Peyer's patch (tissue), 4 donors: ENCODE measurements around the gene ARF3. TPM values are rescaled to one million over a fixed set of nuclear protein-coding genes. Genes with fewer than 3 reads are reported as not detected.
A peak's percentile ranks its signal among the peaks of the same experiment; 100 is the strongest.

Source experiments
- DNase-seq, 3 donors: peaks; one replicate each; pipeline ENCODE4 v3.0.0-alpha.2; 2017 to 2019
- H3K27ac ChIP-seq, 4 donors: fragments of 200-600 bp; sonication (generic); one replicate each; pipeline ENCODE4 v1.5.1; 2016 to 2019
- H3K27me3 ChIP-seq, 2 donors: fragments of 200-600 bp; sonication (generic); one replicate each; pipeline ENCODE4 v1.5.1; 2019
- H3K36me3 ChIP-seq, 3 donors: fragments of 200-600 bp; sonication (generic); one replicate each; pipeline ENCODE4 v1.5.1; 2016 to 2019
- H3K4me1 ChIP-seq, 4 donors: fragments of 200-600 bp; sonication (generic); one replicate each; pipeline ENCODE4 v1.5.1; 2016 to 2019
- H3K4me3 ChIP-seq, 4 donors: fragments of 200-600 bp; sonication (generic); 1 replicate in 3 of 4; 2 replicates in 1 of 4; pipeline ENCODE4 v1.5.1; 2016 to 2019; ENCODE audit warnings: mild to moderate bottlenecking in 1 of 4
- H3K9me3 ChIP-seq, 4 donors: fragments of 200-600 bp; sonication (generic); one replicate each; pipeline ENCODE4 v1.5.1; 2016 to 2019; ENCODE audit warnings: mild to moderate bottlenecking in 1 of 4
- POLR2A ChIP-seq, 2 donors: fragments of 450-650 bp; IDR thresholded peaks; one replicate each; pipeline ENCODE4 v1.5.1; 2017; ENCODE audit warnings: antibody characterized with exemption in 2 of 2, mild to moderate bottlenecking in 2 of 2, moderate library complexity in 2 of 2
- total RNA-seq, 4 donors: library from RNA; depleted of rRNA; stranded (reverse); fragments of >200 nt; gene quantifications; one replicate each; pipeline ENCODE4 v1.1.0, GENCODE V29; 2016
- TF ChIP-seq, protein P1 (sequence below), 6 experiments: fragments of 450-650 bp in 4 of 6; fragments of 200-600 bp in 2 of 6; sonication (generic) in 1 of 6; IDR thresholded peaks; one replicate each; pipeline ENCODE4 v1.5.1; 2017 to 2019; ENCODE audit warnings: antibody characterized with exemption in 6 of 6, mild to moderate bottlenecking in 3 of 6, moderate library complexity in 1 of 6

The ARF3 gene
- total RNA-seq, result 100 to 1,000 TPM in 1 of 4 donors, 10 to 100 TPM in 3; 49.3 to 217 (median 63.5) TPM

DNA sequence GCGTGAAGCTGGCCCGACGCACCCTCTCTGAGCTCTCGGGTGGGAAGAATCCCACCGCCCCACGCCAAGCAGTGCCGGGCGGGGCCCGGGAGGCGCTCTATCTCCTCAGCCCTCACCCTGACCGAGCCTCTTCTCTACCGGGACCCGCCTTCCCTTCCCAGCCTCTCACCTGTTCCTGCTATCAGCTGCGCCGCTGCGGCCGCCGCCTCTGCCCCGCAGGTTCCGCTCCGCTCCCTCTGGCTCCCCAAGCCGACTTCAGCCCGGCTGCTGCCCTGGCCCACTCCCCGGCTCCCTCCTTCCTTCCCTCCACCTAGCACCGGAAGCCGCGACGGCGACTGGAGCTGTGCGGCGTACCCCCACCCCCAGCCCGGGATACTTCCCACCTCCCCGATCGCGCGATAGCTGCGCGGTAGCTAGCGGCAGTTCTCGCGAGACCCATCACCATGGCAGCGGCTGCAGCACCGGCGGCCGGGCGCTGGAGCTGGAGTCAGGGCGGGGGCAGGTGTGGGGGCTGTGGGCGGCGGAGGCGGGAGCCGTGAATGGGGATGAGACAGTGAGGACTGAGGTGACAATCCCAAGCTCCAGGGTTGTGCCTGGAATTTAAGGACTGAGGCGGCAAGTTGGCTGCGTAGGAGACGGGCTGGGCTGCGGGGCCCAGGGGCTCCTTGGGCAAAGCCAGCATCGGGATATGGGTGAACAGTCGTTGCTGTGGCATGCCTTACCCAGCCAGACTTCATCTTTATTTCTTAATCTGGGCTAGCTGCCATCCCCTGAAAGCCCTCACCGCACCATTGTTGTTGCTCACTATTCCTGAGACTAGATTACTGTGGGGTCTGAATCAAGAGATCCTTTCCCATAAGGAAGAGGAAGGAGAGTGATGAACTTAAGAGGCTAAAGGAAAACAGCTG, at the start of gene ARF3:
ARF3 (minus strand) TSS at position 347 of the 908 bp plus-strand sequence. CDS start 16,392 bp downstream, outside the sequence.
- Histone ChIP-seq H3K4me1 (peaks cover 0 to 19% (median 0%) of the 10 kb centered on the region in 4 donors), H3K9me3 (no peaks in the 10 kb centered on the region), H3K27ac (peak within 1 kb of the TSS; percentile 75 to 91 (median 82)), H3K27me3 (no peaks in the 10 kb centered on the region), H3K36me3 (peaks cover 0 to 5% (median 0%) of the 10 kb centered on the region in 3 donors), H3K4me3 (peak within 1 kb of the TSS; percentile 64 to 100 (median 76))
- DNase-seq, result peak; percentile 93 to 97 (median 97)
- TF ChIP-seq, protein P1, sequence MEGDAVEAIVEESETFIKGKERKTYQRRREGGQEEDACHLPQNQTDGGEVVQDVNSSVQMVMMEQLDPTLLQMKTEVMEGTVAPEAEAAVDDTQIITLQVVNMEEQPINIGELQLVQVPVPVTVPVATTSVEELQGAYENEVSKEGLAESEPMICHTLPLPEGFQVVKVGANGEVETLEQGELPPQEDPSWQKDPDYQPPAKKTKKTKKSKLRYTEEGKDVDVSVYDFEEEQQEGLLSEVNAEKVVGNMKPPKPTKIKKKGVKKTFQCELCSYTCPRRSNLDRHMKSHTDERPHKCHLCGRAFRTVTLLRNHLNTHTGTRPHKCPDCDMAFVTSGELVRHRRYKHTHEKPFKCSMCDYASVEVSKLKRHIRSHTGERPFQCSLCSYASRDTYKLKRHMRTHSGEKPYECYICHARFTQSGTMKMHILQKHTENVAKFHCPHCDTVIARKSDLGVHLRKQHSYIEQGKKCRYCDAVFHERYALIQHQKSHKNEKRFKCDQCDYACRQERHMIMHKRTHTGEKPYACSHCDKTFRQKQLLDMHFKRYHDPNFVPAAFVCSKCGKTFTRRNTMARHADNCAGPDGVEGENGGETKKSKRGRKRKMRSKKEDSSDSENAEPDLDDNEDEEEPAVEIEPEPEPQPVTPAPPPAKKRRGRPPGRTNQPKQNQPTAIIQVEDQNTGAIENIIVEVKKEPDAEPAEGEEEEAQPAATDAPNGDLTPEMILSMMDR (IDR thresholded peaks at IDR 0.05), result no peak
- TF ChIP-seq POLR2A (IDR thresholded peaks at IDR 0.05), result peak; percentile 73 to 80

DNA sequence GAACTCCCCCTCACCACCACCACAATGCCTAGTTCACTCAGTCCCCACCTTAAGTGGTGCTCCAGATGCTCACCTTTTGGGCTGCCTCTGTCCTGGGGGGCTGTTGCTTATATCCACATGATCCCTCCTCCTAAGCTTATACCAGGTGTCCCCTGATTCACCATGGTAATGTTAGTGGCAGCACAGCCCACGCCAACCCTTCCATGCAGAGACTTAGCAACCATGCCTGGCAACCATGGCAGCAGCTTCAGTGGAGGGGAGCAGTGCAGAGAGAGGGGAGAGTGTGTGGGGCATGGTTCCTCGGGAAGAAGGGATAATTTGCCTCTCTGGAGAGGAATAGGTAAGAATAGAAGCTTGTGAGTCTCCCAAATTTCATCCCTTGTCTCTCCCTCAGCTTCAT, 43.1 kb upstream of the ARF3 start:
- Histone ChIP-seq H3K27ac (no peak overlapping the region), H3K4me3 (no peak overlapping the region), H3K9me3 (no peaks in the 10 kb centered on the region), H3K4me1 (peaks cover 0 to 37% (median 31%) of the 10 kb centered on the region in 4 donors), H3K36me3 (peaks cover 0 to 43% (median 0%) of the 10 kb centered on the region in 3 donors), H3K27me3 (peaks cover 0 to 15% of the 10 kb centered on the region in 2 donors)
- no peak for DNase-seq
- TF ChIP-seq, protein P1 (IDR thresholded peaks at IDR 0.05), result no peak

DNA sequence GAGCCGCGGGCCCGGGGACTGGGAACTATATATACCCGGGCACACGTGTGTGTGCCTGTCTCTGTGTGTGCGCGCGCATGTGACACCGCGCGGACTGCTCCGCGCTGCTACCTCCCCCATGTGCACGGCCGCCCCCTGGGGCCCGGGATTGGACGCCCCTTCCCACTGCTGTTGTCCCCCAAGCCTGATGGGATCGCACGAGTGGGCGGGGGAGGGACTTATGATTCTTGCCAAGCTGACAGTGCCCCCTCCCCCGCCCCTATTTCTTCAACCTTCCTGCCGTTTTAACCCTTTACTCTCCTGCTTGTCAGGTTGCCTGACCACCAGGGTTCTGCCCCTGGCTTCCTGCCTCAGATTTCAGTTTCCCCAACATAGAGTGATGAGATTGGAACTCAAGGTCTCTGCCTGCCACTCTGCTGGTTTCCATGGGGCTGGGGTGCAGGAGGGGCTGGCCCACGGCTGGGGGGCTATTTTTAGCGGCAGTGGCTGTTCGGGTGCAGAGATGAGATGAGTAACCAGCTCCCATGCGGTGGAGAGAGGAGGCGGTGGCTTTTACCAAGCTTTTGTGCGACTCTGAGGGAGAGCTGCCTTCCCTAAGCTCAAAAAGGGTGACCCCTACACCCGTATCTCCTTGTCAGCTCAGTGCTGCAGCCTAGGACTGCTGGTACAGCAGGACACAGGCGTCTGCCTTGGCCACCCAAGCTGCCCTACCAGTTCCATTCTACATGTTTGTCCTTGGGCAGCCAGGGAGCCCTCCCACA, 42.3 kb upstream of the ARF3 start, which contains the start of gene DDN:
DDN (minus strand) TSS at position 5 of the 761 bp plus-strand sequence. CDS start 88 bp downstream, outside the sequence.
- Histone ChIP-seq H3K27me3 (peaks cover 0 to 20% of the 10 kb centered on the region in 2 donors), H3K4me1 (peaks cover 0 to 42% (median 33%) of the 10 kb centered on the region in 4 donors), H3K9me3 (no peaks in the 10 kb centered on the region), H3K36me3 (peaks cover 0 to 35% (median 0%) of the 10 kb centered on the region in 3 donors), H3K4me3 (peak within 1 kb of the TSS; percentile 40 to 64 (median 54)), H3K27ac (peak within 1 kb of the TSS in 1 of 4 donors; percentile 49)
- DNase-seq, result no peak
- no peak for TF ChIP-seq POLR2A (IDR thresholded peaks at IDR 0.05)
- TF ChIP-seq, protein P1 (IDR thresholded peaks at IDR 0.05), result no peak

DNA sequence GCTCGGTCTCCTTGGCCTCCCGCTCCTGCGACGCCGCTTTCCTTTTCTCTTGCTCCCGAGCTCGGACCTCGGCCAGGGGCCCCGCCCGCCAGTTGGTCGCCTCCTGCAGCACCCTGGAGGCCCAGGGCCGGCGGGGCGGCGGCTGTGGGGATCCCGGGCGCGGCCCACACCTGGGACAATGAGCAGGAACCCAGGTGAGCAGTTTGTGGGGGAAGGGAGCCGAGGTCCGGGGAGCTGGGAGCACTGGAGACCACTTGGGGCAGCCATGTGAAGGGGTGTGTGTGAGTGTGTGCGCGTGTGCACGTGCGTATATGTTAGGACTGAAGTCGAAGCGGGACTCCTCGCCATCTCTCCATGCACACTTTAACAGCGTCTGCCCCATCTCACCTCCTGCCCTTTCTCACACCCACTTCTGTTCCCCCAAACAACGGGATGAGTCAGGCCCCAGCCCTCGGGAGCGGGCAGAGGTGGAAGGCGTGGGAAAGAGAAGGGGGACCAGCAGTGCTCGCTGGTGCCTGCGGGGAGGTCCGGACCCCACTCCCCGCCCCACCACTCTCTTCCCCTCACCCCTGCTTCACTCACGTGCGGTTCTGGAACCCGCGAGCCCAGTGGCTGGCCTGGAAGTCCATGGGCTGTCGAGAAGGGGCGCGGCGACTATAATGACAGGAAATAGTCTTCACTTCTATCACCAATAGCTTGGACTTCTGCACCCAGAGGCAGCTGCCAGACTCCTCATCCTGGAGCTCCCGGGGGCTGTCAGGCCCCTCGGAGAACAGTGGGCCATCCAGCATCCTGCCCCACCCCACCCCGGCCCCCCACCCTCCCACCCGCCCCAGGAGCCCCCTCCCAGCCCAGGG, 41.4 kb upstream of the ARF3 start:
- DNase-seq, result peak in 2 of 3 donors; percentile 63 to 72
- H3K4me3 ChIP-seq, result peak overlapping the region; percentile 40 to 64 (median 54)
- peak overlapping the region in 1 of 4 donors; percentile 49 for H3K27ac ChIP-seq
- H3K36me3 ChIP-seq, result peaks cover 0 to 27% (median 0%) of the 10 kb centered on the region in 3 donors
- no peaks in the 10 kb centered on the region for H3K9me3 ChIP-seq
- no peak for TF ChIP-seq POLR2A (IDR thresholded peaks at IDR 0.05)
- TF ChIP-seq, protein P1 (IDR thresholded peaks at IDR 0.05), result no peak
- peaks cover 0 to 26% of the 10 kb centered on the region in 2 donors for H3K27me3 ChIP-seq
- peaks cover 0 to 43% (median 33%) of the 10 kb centered on the region in 4 donors for H3K4me1 ChIP-seq
